NCI-H748 (cell line): Measurements from ENCODE around the gene PDGFB.

Experiments
- DNase-seq: peaks from one replicate; lab custom pipeline; 2025; ENCODE audit not compliant: unreplicated experiment; lab: John Stamatoyannopoulos, UW

Gene PDGFB

GRCh38 chr22:39277142-39277607 lies 32.4 kb upstream of the PDGFB start:
- no peak for DNase-seq

- no peak for DNase-seq
Observed at GRCh38 chr22:39276440-39277141, 31.8 kb upstream of the PDGFB start.

- DNase-seq: no peak
Observed at GRCh38 chr22:39275814-39276439, 31.1 kb upstream of the PDGFB start.

- no peak for DNase-seq
Observed at GRCh38 chr22:39273950-39274887, 29.4 kb upstream of the PDGFB start.

- DNase-seq: no peak
Observed at GRCh38 chr22:39270792-39271191, 26.0 kb upstream of the PDGFB start.

GRCh38 chr22:39270280-39270679 lies 25.5 kb upstream of the PDGFB start:
- DNase-seq: no peak

GRCh38 chr22:39269095-39269790 lies 24.5 kb upstream of the PDGFB start:
- DNase-seq: no peak

GRCh38 chr22:39268645-39269044 lies 23.9 kb upstream of the PDGFB start:
- DNase-seq: no peak

- no peak for DNase-seq
Observed at GRCh38 chr22:39267974-39268373, 23.2 kb upstream of the PDGFB start.

GRCh38 chr22:39266398-39267030 lies 21.7 kb upstream of the PDGFB start:
- DNase-seq: no peak

GRCh38 chr22:39265143-39265886 lies 20.5 kb upstream of the PDGFB start:
- no peak for DNase-seq

GRCh38 chr22:39264349-39265038 lies 19.7 kb upstream of the PDGFB start:
- DNase-seq: no peak

GRCh38 chr22:39263626-39264348 lies 19.0 kb upstream of the PDGFB start:
- no peak for DNase-seq

GRCh38 chr22:39259666-39260065 lies 14.9 kb upstream of the PDGFB start:
- no peak for DNase-seq

- no peak for DNase-seq
Observed at GRCh38 chr22:39257901-39258475, 13.2 kb upstream of the PDGFB start.

GRCh38 chr22:39256979-39257378 lies 12.2 kb upstream of the PDGFB start:
- no peak for DNase-seq

GRCh38 chr22:39256186-39256552 lies 11.4 kb upstream of the PDGFB start:
- no peak for DNase-seq

- no peak for DNase-seq
Observed at GRCh38 chr22:39255449-39256185, 10.8 kb upstream of the PDGFB start.
